ENCODE measurements around the gene RWDD1. TPM values are rescaled to one million over a fixed set of nuclear protein-coding genes. Genes with fewer than 3 reads are reported as not detected.

The RWDD1 gene
- total and polyA plus RNA-seq, 2 of the 13 experiments (the other 11 are each of a cell fraction or from before 2014, with no cell fraction given), result 27.4 to 67.1 TPM

DNA sequence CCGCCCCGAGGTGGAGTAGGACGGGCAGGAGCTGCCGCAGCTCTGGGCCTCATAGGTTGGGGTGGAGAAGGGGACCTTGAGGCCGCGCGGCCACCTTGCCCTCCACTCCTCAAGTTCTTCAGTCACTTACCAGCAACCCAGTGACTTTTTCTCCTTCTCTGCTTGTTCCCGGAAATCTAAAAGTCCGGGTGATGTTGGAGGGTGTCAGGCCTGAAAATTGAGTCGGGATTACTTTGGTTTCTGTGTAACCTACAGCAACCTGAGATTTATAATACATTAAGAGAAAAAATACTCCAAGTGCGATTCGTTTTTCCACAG, 338 bp downstream of the RWDD1 start (continued):
- TF ChIP-seq, protein P1, sequence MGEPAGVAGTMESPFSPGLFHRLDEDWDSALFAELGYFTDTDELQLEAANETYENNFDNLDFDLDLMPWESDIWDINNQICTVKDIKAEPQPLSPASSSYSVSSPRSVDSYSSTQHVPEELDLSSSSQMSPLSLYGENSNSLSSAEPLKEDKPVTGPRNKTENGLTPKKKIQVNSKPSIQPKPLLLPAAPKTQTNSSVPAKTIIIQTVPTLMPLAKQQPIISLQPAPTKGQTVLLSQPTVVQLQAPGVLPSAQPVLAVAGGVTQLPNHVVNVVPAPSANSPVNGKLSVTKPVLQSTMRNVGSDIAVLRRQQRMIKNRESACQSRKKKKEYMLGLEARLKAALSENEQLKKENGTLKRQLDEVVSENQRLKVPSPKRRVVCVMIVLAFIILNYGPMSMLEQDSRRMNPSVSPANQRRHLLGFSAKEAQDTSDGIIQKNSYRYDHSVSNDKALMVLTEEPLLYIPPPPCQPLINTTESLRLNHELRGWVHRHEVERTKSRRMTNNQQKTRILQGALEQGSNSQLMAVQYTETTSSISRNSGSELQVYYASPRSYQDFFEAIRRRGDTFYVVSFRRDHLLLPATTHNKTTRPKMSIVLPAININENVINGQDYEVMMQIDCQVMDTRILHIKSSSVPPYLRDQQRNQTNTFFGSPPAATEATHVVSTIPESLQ (CRISPR knock-in tag; conservative IDR thresholded peaks at IDR 0.05), result 0 out of 2 replicates have a peak, but pooled peaks have one; percentile 1
- TF ChIP-seq PRMT3 (CRISPR knock-in tag; IDR thresholded peaks at IDR 0.05; ENCODE audit: borderline replicate concordance, low read depth) (0 out of 2 replicates have a peak, but pooled peaks have one; percentile 6), NCOA2 (CRISPR knock-in tag; IDR thresholded peaks at IDR 0.05) (0 out of 2 replicates have a peak, but pooled peaks have one; percentile 1), ZFP82 (CRISPR knock-in tag; IDR thresholded peaks at IDR 0.05; ENCODE audit: borderline replicate concordance) (0 out of 2 replicates have a peak, but pooled peaks have one; percentile 3), ZNF75D (CRISPR knock-in tag; IDR thresholded peaks at IDR 0.05; ENCODE audit: borderline replicate concordance) (0 out of 2 replicates have a peak, but pooled peaks have one; percentile 4), ZSCAN30 (CRISPR knock-in tag; IDR thresholded peaks at IDR 0.05) (0 out of 2 replicates have a peak, but pooled peaks have one; percentile 21), HDAC6 (IDR thresholded peaks at IDR 0.05; ENCODE audit: low read depth, low read length) (0 out of 2 replicates have a peak, but pooled peaks have one; percentile 29), CAMTA2 (CRISPR knock-in tag; IDR thresholded peaks at IDR 0.05; ENCODE audit: borderline replicate concordance) (0 out of 2 replicates have a peak, but pooled peaks have one; percentile 53), ZNF878 (CRISPR knock-in tag; IDR thresholded peaks at IDR 0.05) (0 out of 2 replicates have a peak, but pooled peaks have one; percentile 1), NAIF1 (CRISPR knock-in tag; IDR thresholded peaks at IDR 0.05; ENCODE audit: borderline replicate concordance) (peak; percentile 76), ZNF530 (CRISPR knock-in tag; IDR thresholded peaks at IDR 0.05; ENCODE audit: low read depth) (no peak), TAF1 (CRISPR knock-in tag; IDR thresholded peaks at IDR 0.05) (peak; percentile 2; the same call in 1 of the 2 replicates), JARID2 (CRISPR knock-in tag; IDR thresholded peaks at IDR 0.05; ENCODE audit: insufficient replicate concordance) (peak; percentile 80), ZNF790 (CRISPR knock-in tag; IDR thresholded peaks at IDR 0.05; ENCODE audit: borderline replicate concordance) (peak; percentile 13; the same call in 1 of the 2 replicates), SNAI1 (CRISPR knock-in tag; IDR thresholded peaks at IDR 0.05; ENCODE audit: borderline replicate concordance) (peak; percentile 21; the same call in 1 of the 2 replicates), RNF2 (conservative IDR thresholded peaks at IDR 0.05; ENCODE audit: low read depth) (no peak), ZBTB21 (CRISPR knock-in tag; IDR thresholded peaks at IDR 0.05) (0 out of 2 replicates have a peak, but pooled peaks have one; percentile 0), CEBPG (CRISPR knock-in tag; IDR thresholded peaks at IDR 0.05) (no peak), BCL6 (CRISPR knock-in tag; IDR thresholded peaks at IDR 0.05) (0 out of 2 replicates have a peak, but pooled peaks have one; percentile 2), ZNF644 (CRISPR knock-in tag; IDR thresholded peaks at IDR 0.05; ENCODE audit: low read depth) (no peak), TEAD3 (CRISPR knock-in tag; optimal IDR thresholded peaks at IDR 0.05; ENCODE audit: borderline replicate concordance) (no peak)
- TF ChIP-seq, protein P2, sequence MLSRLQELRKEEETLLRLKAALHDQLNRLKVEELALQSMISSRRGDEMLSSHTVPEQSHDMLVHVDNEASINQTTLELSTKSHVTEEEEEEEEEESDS (CRISPR knock-in tag; IDR thresholded peaks at IDR 0.05; ENCODE audit: borderline replicate concordance), result 0 out of 2 replicates have a peak, but pooled peaks have one; percentile 2
- TF ChIP-seq, protein P3, sequence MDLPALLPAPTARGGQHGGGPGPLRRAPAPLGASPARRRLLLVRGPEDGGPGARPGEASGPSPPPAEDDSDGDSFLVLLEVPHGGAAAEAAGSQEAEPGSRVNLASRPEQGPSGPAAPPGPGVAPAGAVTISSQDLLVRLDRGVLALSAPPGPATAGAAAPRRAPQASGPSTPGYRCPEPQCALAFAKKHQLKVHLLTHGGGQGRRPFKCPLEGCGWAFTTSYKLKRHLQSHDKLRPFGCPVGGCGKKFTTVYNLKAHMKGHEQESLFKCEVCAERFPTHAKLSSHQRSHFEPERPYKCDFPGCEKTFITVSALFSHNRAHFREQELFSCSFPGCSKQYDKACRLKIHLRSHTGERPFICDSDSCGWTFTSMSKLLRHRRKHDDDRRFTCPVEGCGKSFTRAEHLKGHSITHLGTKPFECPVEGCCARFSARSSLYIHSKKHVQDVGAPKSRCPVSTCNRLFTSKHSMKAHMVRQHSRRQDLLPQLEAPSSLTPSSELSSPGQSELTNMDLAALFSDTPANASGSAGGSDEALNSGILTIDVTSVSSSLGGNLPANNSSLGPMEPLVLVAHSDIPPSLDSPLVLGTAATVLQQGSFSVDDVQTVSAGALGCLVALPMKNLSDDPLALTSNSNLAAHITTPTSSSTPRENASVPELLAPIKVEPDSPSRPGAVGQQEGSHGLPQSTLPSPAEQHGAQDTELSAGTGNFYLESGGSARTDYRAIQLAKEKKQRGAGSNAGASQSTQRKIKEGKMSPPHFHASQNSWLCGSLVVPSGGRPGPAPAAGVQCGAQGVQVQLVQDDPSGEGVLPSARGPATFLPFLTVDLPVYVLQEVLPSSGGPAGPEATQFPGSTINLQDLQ (CRISPR knock-in tag; IDR thresholded peaks at IDR 0.05), result 0 out of 2 replicates have a peak, but pooled peaks have one; percentile 14
- TF ChIP-seq, protein P4, sequence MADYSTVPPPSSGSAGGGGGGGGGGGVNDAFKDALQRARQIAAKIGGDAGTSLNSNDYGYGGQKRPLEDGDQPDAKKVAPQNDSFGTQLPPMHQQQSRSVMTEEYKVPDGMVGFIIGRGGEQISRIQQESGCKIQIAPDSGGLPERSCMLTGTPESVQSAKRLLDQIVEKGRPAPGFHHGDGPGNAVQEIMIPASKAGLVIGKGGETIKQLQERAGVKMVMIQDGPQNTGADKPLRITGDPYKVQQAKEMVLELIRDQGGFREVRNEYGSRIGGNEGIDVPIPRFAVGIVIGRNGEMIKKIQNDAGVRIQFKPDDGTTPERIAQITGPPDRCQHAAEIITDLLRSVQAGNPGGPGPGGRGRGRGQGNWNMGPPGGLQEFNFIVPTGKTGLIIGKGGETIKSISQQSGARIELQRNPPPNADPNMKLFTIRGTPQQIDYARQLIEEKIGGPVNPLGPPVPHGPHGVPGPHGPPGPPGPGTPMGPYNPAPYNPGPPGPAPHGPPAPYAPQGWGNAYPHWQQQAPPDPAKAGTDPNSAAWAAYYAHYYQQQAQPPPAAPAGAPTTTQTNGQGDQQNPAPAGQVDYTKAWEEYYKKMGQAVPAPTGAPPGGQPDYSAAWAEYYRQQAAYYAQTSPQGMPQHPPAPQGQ (CRISPR knock-in tag; IDR thresholded peaks at IDR 0.05; ENCODE audit: borderline replicate concordance), result no peak

All from HepG2 (cell line).